ENCODE measurements around the gene QSOX1. TPM values are rescaled to one million over a fixed set of nuclear protein-coding genes. Genes with fewer than 3 reads are reported as not detected.
A peak's percentile ranks its signal among the peaks of the same experiment; 100 is the strongest.

Gene QSOX1
- total and polyA plus RNA-seq, 9 of the 15 experiments (the other 6 are each of a cell fraction or from before 2014, with no cell fraction given) = 4.0 to 53.1 (median 15.0) TPM

DNA sequence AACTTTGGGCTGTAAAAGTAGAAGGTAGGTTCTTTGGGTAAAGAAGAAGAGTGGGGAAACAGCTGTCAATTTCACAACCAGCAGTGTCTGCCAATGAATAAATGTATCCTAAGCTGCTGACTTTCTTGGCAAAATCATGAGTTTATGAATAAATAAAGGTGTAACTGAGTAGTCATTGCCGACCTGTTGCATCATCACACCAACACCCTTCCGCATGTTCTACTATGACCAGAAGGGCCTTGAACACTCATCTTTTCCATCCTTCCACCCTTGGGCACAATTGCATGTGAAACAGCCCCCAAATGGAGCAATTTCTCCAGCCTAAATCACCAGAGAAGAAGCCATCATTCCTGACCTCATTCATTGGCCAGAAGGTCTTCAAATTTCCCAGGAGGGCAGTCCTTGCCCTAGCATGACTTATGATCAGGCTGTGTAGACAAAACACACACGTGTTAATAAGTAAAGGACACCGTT, 31.2 kb upstream of the QSOX1 start (continued):
- TF ChIP-seq ARID1B (IDR thresholded peaks at IDR 0.05) (peak; percentile 28; the same call in 1 of the 2 replicates), ZNF764 (CRISPR knock-in tag; IDR thresholded peaks at IDR 0.05; ENCODE audit: low read depth) (no peak), GABPB2 (CRISPR knock-in tag; conservative IDR thresholded peaks at IDR 0.05) (no peak), SMAD1 (IDR thresholded peaks at IDR 0.05; ENCODE audit: low read depth, low read length, partially characterized antibody) (no peak), RBM14 (IDR thresholded peaks at IDR 0.05; ENCODE audit: borderline replicate concordance, insufficient read depth, low read depth, low read length) (no peak), PTRF (tag; IDR thresholded peaks at IDR 0.05) (no peak), TOE1 (IDR thresholded peaks at IDR 0.05; ENCODE audit: borderline replicate concordance) (no peak), TOE1 (CRISPR knock-in tag; IDR thresholded peaks at IDR 0.05; ENCODE audit: borderline replicate concordance, low read depth) (no peak), IRF9 (tag; IDR thresholded peaks at IDR 0.05) (peak; percentile 73; the same call in 1 of the 2 replicates), NR2C1 (IDR thresholded peaks at IDR 0.05) (no peak), NR2C1 (tag; IDR thresholded peaks at IDR 0.05) (peak; percentile 72), SRF (CRISPR knock-in tag; IDR thresholded peaks at IDR 0.05) (no peak), KLF1 (tag; IDR thresholded peaks at IDR 0.05) (no peak)
- TF ChIP-seq, protein P1, sequence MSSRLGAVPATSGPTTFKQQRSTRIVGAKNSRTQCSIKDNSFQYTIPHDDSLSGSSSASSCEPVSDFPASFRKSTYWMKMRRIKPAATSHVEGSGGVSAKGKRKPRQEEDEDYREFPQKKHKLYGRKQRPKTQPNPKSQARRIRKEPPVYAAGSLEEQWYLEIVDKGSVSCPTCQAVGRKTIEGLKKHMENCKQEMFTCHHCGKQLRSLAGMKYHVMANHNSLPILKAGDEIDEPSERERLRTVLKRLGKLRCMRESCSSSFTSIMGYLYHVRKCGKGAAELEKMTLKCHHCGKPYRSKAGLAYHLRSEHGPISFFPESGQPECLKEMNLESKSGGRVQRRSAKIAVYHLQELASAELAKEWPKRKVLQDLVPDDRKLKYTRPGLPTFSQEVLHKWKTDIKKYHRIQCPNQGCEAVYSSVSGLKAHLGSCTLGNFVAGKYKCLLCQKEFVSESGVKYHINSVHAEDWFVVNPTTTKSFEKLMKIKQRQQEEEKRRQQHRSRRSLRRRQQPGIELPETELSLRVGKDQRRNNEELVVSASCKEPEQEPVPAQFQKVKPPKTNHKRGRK (tag; IDR thresholded peaks at IDR 0.05) = no peak
- TF ChIP-seq, protein P2, sequence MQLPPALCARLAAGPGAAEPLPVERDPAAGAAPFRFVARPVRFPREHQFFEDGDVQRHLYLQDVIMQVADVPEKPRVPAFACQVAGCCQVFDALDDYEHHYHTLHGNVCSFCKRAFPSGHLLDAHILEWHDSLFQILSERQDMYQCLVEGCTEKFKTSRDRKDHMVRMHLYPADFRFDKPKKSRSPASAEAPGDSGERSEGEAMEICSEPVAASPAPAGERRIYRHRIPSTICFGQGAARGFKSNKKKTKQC (CRISPR knock-in tag; IDR thresholded peaks at IDR 0.05) = no peak

All from K562 (cell line).